IPS DF 4.7 (cell line): Measurements from ENCODE around the gene SEMA4D.
"Not testable (repeated sequence)": the region's sequence is repeated elsewhere in the genome, so short reads cannot be mapped to it uniquely, and the experiment has no call there.

Experiments
- DNase-seq: peaks from one replicate; pipeline ENCODE4 v3.0.0-alpha.2; 2013; ENCODE audit warnings: low spot score; ENCODE audit errors: extremely low read depth

Gene SEMA4D

DNA sequence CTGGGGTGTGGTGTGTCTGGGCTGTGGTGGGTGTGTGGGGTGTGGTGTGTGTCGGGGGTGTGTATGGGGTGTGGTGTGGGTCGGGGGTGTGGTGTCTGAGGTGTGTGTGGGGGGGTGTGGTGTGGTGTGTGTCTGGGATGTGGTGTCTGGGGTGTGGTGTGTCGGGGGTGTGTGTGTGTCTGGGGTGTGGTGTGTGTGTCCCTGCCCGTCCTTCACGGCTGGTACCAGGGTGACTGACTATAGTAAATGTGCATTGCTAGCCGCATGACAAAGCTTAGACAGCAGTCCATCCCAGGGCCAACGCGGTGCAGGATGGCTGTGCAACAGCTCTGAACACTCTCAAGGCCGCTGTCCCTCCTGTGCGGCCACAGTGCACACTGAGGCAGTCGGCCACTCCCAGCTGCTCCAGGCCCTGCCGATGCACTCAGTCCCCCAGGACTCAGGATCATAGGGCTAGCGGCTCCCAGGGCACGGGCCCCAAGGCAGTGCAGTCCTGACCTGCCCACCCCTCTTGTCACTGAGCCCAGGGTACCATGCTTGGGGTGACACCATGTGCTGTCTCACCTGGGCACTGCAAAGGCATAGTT is 125.6 kb downstream of the SEMA4D start:
- no peak for DNase-seq

DNA sequence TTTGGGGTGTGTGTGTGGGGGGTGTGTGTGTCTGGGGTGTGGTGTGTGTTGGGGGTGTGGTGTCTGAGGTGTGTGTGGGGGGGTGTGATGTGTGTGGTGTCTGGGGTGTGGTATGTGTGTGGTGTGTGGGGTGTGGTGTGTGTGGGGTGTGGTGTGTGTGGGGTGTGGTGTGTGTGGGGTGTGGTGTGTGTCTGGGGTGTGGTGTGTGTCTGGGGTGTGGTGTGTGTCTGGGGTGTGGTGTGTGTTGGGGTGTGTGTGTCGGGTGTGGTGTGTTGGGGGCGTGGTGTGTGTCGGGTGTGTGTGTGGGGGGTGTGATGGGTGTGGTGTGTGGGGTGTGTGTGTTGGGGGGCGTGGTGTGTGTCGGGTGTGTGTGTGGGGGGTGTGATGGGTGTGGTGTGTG is 126.1 kb downstream of the SEMA4D start:
- not testable (repeated sequence) for DNase-seq

DNA sequence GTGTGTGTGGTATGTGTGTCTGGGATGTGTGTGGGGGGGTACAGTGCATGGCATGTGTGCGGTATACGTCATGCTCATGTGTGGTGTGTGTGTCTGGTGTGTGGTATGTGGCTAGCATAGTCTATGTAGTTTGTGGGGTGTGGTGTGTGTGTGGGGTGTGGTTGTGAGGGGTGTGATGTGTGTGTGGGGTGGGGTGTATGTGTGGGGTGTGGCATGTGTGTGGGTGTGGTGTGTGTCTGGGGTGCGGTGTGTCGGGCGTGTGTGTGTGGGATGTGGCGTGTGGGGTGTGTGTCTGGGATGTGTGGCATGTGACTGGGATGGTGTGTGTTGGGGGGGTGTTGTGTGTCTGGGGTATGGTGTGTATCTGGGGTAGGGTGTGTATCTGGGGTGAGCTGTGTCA is 127.3 kb downstream of the SEMA4D start:
- DNase-seq = no peak

- no peak for DNase-seq
Observed at GRCh38 chr9:89368978-89369377, 128.9 kb downstream of the SEMA4D start.

GRCh38 chr9:89368550-89368949 is 129.4 kb downstream of the SEMA4D start:
- DNase-seq = no peak

GRCh38 chr9:89367726-89368437 is 130.0 kb downstream of the SEMA4D start:
- DNase-seq = no peak

DNA sequence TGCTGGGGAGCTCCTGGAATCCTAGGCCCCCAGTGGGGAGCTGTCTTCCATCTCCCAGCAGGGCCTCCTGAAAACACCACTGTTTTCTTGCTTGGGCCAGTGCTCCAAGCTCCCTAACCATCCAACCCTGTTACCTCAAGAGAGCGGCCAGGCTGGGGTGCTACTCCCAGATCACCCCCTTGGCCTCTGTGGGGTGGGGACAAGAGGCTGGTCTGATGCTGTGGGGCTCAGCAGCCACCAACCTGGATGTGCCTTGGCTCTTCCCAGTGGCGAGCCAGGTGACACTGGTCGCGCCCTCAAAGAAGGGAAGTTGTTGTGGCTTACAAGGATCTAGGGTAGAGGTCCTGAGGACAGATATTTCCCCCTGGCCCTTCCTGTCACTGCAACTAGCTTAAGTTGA is 130.6 kb downstream of the SEMA4D start:
- no peak for DNase-seq

- no peak for DNase-seq
Observed at GRCh38 chr9:89366711-89367110, 131.2 kb downstream of the SEMA4D start.

DNA sequence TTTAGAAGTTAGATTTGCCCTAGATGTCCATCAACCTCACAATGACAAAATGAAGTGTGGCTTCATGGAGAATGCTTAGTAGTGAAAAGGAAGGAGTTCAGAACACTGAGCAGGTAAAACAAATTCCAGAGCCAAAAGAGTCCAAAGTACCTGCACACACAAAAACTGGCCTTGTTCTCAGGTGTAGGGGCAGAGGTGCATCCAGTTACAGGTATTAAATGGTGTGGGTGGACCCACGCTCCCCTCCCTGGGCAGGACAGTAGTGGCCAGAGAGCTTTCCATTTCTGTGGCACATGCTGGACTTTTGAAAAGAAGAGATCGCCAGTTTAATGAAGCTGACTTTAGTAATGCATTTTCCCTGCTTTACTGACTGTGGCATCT is 132.4 kb downstream of the SEMA4D start:
- DNase-seq = no peak

GRCh38 chr9:89364666-89365531 is 133.0 kb downstream of the SEMA4D start:
- DNase-seq = no peak

GRCh38 chr9:89363921-89364665 is 133.8 kb downstream of the SEMA4D start:
- no peak for DNase-seq

DNA sequence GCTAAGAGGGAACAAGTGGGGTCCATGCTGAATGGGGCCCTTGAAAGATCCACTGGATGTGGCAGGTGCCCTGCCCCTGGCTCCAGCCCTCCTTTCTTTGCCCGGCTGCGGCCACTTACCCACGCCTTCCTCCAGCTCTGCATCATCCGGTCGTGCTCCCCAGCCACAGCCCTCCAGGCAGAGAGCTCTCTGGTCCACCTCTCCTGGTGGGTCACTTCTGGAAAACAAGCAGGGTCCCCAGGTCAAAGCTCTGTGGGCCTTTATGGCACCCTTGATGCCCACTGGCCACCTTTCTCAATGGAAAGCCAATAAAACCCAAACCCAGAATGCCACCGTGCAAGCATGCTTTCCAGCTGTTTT is 134.6 kb downstream of the SEMA4D start:
- DNase-seq = no peak

DNA sequence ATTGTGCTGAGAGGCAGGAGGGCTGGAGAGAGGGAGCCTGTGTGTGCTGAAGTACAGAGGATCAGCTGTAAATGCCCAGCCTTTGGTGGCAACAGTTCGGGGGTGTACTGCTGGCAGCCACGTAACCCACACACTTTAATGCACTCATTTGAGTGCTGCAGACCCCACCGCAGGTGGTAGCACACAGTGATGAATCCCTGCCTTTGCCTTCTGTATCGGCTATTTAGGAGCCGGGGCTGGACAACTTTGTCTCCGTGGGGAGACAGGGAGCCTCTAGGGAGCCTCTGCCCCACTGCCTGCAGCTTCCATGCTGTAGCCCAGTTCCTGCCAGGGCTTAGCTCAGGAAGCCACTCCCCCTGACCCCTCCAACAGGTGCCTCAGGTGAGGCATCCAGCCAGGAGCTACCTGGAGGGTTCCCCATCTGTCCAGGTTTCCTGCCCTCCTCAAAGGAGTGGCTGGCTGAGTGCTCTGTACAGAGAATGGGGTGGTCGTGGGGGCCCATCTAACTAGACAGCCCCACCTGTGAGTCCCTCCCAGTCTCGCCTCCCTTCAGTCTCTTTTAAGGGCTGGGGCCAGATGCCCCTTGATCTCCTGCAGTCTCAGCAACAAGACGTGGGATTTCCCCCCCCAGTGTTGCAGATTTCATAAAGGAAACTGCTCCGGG is 135.1 kb downstream of the SEMA4D start:
- no peak for DNase-seq

DNA sequence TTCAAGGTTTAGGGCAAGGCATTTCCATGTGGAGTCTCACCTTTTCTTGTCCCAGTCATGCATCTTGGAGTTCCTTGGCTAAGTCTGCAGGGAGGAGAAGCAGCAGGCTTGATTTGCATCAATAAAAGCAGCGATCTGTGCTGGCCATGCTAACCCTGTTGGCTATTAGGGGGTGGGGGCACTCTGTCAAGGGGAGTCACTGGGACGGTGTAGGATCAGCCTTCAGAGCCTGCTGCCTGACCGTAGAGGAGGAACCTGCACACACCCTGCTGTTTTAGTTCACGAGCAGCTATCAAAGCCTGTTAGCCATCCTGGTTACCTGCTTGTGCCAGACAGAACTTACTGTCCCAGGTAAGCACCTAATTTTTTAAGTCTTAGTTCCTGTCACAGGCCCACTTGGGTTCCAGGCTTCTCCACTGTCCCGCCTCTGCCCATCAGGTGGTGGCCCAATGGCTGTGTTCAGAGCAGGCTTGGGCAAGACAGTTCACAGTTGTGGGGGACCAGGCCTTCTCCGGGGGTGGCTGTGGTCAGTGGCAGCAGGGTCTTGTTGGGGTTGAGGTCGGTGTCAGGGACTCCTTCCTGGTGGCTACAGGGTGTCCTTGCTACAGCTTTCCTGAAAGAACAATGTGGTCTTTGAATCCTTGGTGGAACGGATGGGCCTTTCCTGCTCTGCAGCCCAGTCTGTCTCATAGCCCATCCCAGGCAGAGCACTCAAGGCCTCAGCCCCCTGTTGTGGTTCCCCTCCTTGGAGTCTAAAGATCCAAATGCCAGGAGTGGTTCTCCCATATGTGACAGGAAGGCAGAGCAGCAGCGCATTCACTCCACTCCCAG is 135.9 kb downstream of the SEMA4D start:
- DNase-seq = no peak

DNA sequence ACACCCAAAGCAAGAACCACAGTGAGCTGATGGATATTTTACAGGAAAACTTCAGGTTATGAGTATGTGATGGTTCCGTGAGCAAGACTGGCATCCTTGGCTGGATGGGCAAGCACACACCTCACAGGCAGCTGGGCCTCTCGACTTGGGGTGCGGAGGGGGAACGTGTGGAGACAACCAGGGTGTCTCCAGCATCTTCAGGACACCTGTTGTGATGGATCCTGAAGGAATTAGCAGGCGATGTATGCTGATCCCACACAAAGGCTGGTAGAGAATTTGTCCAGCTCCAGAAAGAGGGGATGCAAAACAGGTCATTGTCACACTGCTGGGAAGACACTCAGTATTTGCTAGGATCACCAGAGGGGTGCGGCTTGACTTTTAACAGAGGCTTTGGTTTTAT is 136.9 kb downstream of the SEMA4D start:
- no peak for DNase-seq

GRCh38 chr9:89360465-89360864 is 137.4 kb downstream of the SEMA4D start:
- DNase-seq = no peak

GRCh38 chr9:89359751-89360261 is 138.1 kb downstream of the SEMA4D start:
- no peak for DNase-seq

DNA sequence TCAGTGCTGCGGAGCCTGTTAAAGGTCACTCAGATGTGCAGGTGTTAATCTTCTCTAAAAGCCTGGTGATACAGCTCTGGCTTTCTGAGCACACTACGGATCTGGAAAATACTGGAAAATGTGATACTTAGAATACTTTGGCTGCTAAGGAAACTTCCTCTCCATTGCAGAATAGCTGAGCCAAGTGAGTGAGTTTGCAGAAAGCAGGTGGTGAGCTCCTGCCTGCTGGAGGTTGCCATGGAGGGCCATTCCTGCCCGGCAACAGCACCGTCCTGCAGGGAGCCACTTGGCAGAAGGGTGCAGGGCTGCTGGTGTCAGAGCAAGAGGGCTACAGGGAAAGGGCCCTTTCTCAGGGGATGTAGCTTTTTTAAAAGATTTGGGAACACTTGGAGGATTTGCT is 138.9 kb downstream of the SEMA4D start:
- no peak for DNase-seq

DNA sequence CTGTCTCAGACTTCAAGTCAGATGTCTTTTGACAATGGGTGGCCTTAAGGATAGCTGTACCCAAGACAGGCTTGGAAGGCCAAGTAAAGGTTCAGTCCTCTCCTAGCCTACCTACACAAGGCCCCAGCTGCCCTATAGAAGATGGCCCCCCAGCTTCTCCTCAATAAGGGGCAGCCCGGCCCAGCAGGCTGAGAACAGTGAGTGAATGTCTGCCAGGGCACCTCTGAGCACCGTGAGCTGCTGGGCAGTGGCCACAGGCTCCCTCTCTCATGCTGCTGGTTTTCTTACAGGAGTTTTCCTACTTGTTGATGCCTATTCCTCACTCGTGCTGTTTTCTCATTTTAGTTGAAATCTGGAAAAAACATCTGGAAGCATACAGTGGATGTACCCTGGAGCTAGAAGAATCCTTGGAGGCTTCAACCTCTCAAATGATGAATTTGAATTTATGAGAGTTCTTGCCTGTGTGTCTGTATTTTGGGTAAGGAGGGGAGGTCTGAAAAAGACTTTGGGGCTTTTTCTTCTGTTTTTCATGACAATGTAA is 139.5 kb downstream of the SEMA4D start:
- DNase-seq = no peak
